ENCODE measurements around the gene CAPN5.

GRCh38 chr11:77175021-77175842, 108.5 kb downstream of the CAPN5 start:
- TF ChIP-seq CTCF (IDR thresholded peaks at IDR 0.05) = no peak
- no peak for TF ChIP-seq ZFX (IDR thresholded peaks at IDR 0.05; ENCODE audit: borderline replicate concordance)
